Measurements from ENCODE around the gene MICAL2.

- TF ChIP-seq NFIC (IDR thresholded peaks at IDR 0.05) (no peak), USF1 (IDR thresholded peaks at IDR 0.05) (no peak), EGR1 (IDR thresholded peaks at IDR 0.05) (no peak), ZBTB7A (IDR thresholded peaks at IDR 0.05; ENCODE audit: low read depth) (no peak), TCF12 (IDR thresholded peaks at IDR 0.05; ENCODE audit: low read depth) (no peak), EP300 (IDR thresholded peaks at IDR 0.05; ENCODE audit: borderline replicate concordance) (no peak)
Measured at GRCh38 chr11:12312132-12312531, 201.7 kb downstream of the MICAL2 start.

Data from Ishikawa (cell line).